ENCODE data around the gene BRIX1.

BRIX1 gene

DNA sequence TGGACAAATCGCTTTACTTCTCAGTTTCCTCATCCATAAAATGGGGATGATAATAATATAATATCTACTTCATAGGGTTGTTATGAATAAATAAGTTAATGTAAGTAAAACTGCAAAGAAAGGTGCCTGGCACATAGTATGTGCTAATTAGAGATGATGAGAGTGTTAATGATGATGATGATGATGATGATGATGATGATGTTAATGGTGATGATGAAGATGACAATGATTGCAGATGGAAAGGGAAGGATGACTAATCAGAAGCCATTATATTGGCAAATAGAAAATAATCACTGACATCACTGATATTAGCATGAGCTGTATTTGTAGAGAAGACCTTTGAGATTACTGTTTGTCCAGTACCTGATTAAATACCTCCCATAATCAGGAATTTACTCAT lies 20.8 kb upstream of the BRIX1 start:
- no peaks in the 10 kb centered on the region for H3K36me3 ChIP-seq (ENCODE audit: insufficient read depth)
- H3K27ac ChIP-seq, result no peak overlapping the region
- H3K4me2 ChIP-seq, result no peak overlapping the region
- H3K4me1 ChIP-seq (ENCODE audit: low read depth, poor library complexity, severe bottlenecking), result no peaks in the 10 kb centered on the region
- H3K9ac ChIP-seq, result no peak overlapping the region
- H4K20me1 ChIP-seq (ENCODE audit: insufficient read depth), result no peaks in the 10 kb centered on the region
- H3K4me3 ChIP-seq (IDR thresholded peaks at IDR 0.05; ENCODE audit: insufficient read depth, low read depth, low read length), result no peak overlapping the region
- H3K79me2 ChIP-seq (ENCODE audit: insufficient read depth, low read depth), result no peaks in the 10 kb centered on the region
- H2AFZ ChIP-seq (ENCODE audit: low read depth), result no peak overlapping the region
- TF ChIP-seq, protein P1, sequence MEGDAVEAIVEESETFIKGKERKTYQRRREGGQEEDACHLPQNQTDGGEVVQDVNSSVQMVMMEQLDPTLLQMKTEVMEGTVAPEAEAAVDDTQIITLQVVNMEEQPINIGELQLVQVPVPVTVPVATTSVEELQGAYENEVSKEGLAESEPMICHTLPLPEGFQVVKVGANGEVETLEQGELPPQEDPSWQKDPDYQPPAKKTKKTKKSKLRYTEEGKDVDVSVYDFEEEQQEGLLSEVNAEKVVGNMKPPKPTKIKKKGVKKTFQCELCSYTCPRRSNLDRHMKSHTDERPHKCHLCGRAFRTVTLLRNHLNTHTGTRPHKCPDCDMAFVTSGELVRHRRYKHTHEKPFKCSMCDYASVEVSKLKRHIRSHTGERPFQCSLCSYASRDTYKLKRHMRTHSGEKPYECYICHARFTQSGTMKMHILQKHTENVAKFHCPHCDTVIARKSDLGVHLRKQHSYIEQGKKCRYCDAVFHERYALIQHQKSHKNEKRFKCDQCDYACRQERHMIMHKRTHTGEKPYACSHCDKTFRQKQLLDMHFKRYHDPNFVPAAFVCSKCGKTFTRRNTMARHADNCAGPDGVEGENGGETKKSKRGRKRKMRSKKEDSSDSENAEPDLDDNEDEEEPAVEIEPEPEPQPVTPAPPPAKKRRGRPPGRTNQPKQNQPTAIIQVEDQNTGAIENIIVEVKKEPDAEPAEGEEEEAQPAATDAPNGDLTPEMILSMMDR (conservative IDR thresholded peaks at IDR 0.05; ENCODE audit: low read depth, low read length), result no peak
- no peaks in the 10 kb centered on the region for H3K27me3 ChIP-seq (ENCODE audit: insufficient read depth, low read depth)

DNA sequence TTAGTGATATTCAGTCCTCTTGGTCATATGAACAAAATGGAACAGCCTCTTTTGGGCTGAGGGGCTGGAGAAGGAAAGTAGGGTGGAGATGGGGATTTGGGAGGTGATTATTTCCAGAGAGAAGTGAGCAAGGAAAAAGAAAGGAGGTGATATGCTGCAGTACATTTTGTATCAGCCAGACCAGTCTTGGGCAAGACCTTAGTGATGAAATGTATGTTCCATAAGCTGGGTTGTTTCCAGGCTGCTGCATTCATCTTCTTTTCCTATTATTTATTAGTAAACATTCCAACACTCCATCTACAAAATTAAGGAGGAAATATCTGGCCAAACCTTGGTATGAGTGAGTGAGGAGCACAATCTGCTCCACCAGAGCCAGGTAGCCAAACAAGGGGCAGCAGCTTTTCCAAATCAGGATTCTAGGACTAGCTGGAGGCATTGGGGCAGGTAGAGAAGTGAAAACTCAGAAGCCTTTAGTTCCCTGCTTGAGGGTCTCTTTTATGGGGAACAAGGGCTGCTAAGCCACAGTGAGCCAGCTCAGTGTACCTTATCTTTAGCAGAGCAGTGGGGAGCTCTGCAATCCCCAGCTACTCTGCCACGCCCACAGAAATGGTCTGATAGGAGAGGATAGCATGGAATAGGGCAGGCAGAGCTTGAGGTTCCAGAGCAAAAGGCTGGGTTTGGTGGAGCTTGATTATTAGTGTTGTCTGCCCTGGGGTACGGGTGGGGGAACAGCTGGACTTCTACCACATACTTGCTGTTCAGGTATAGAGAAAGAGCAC lies 19.7 kb upstream of the BRIX1 start:
- Histone ChIP-seq H3K36me3 (ENCODE audit: insufficient read depth) (no peaks in the 10 kb centered on the region), H3K4me1 (ENCODE audit: low read depth, poor library complexity, severe bottlenecking) (no peaks in the 10 kb centered on the region), H4K20me1 (ENCODE audit: insufficient read depth) (no peaks in the 10 kb centered on the region), H3K9ac (no peak overlapping the region), H3K79me2 (ENCODE audit: insufficient read depth, low read depth) (no peaks in the 10 kb centered on the region), H3K4me3 (IDR thresholded peaks at IDR 0.05; ENCODE audit: insufficient read depth, low read depth, low read length) (no peak overlapping the region), H3K27ac (no peak overlapping the region), H2AFZ (ENCODE audit: low read depth) (no peak overlapping the region), H3K27me3 (ENCODE audit: insufficient read depth, low read depth) (no peaks in the 10 kb centered on the region), H3K4me2 (no peak overlapping the region)
- TF ChIP-seq, protein P1 (conservative IDR thresholded peaks at IDR 0.05; ENCODE audit: low read depth, low read length), result no peak

DNA sequence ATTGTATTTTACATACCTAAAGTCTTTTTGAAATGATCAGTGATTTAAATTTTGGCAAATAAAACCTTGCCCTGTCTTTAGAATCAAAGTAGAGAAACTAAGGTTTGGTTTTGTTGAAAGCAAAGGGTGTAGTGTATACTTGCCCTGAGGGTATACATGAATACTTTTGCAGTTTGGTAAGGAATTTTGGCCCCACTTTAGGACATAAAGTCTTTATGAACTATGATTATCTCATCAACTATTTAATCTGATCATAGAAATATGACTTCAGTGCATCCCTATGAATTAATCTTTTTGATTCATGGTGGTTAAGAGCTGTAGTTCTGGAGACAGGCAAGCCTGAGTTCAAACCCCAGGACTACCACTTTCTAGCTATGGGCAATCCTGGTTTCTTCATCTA lies 17.9 kb upstream of the BRIX1 start:
- Histone ChIP-seq H3K79me2 (ENCODE audit: insufficient read depth, low read depth) (no peaks in the 10 kb centered on the region), H3K27me3 (ENCODE audit: insufficient read depth, low read depth) (no peaks in the 10 kb centered on the region), H3K4me3 (IDR thresholded peaks at IDR 0.05; ENCODE audit: insufficient read depth, low read depth, low read length) (no peak overlapping the region), H3K36me3 (ENCODE audit: insufficient read depth) (no peaks in the 10 kb centered on the region), H3K27ac (no peak overlapping the region), H3K4me2 (no peak overlapping the region), H2AFZ (ENCODE audit: low read depth) (no peak overlapping the region), H4K20me1 (ENCODE audit: insufficient read depth) (no peaks in the 10 kb centered on the region), H3K9ac (no peak overlapping the region), H3K4me1 (ENCODE audit: low read depth, poor library complexity, severe bottlenecking) (no peaks in the 10 kb centered on the region)
- TF ChIP-seq, protein P1 (conservative IDR thresholded peaks at IDR 0.05; ENCODE audit: low read depth, low read length), result no peak

DNA sequence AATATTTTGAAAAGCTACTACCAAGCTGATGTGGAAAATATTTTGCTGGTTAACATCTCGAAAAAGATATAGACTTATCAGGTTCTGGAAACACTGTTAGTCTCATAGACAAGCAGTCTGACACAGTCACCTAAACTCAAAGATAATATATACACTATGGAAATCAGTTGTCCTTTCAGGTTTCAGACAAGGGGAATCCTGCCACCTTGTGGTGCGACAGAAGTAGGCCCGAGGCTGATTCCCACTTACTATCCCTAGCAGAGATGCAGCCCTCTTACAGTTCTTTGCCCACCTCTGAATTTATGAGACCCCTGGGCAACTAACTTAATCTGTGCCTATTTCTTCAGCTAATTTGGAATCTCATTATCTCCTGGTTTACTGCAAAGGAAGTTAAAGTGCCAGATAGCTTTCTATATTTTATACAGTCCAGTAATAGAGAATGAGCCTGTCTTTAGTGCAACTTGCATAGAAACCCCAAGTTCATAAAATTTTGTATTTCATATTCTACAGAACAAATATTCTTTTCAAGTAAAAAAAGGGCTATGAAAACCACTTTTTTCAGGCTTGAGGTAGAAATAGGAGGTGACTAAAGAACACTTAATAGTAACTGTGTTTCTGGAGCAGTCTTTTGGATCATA lies 17.1 kb upstream of the BRIX1 start:
- H3K4me2 ChIP-seq, result no peak overlapping the region
- H3K27ac ChIP-seq, result no peak overlapping the region
- H3K79me2 ChIP-seq (ENCODE audit: insufficient read depth, low read depth), result no peaks in the 10 kb centered on the region
- no peak overlapping the region for H3K9ac ChIP-seq
- TF ChIP-seq, protein P1 (conservative IDR thresholded peaks at IDR 0.05; ENCODE audit: low read depth, low read length), result peak; percentile 83
- no peak overlapping the region for H2AFZ ChIP-seq (ENCODE audit: low read depth)
- no peaks in the 10 kb centered on the region for H4K20me1 ChIP-seq (ENCODE audit: insufficient read depth)
- no peaks in the 10 kb centered on the region for H3K27me3 ChIP-seq (ENCODE audit: insufficient read depth, low read depth)
- no peak overlapping the region for H3K4me3 ChIP-seq (IDR thresholded peaks at IDR 0.05; ENCODE audit: insufficient read depth, low read depth, low read length)
- no peaks in the 10 kb centered on the region for H3K36me3 ChIP-seq (ENCODE audit: insufficient read depth)
- no peaks in the 10 kb centered on the region for H3K4me1 ChIP-seq (ENCODE audit: low read depth, poor library complexity, severe bottlenecking)

All from KMS-11 (cell line).